OCI-LY1 (cell line): Measurements from ENCODE around the gene NID2.

ENCODE experiments used
- H2AFZ ChIP-seq: fragments of 200-600 bp; sonication (generic), shearing (Covaris generic); 2 replicates; pipeline ENCODE4 v1.6.0; 2014; ENCODE audit warnings: antibody characterized with exemption, mild to moderate bottlenecking, low read length
- H3F3A ChIP-seq: fragments of 200-600 bp; sonication (generic), shearing (Covaris generic); 2 replicates; pipeline ENCODE4 v1.6.0; 2014; ENCODE audit warnings: mild to moderate bottlenecking, antibody characterized with exemption, low read length, moderate library complexity; ENCODE audit not compliant: insufficient read depth
- H3K27ac ChIP-seq: fragments of 200-600 bp; sonication (generic); 2 replicates; pipeline ENCODE4 v1.5.1; 2014; ENCODE audit warnings: low read length, mixed run types, mild to moderate bottlenecking, low read depth; ENCODE audit not compliant: poor library complexity, severe bottlenecking
- H3K27me3 ChIP-seq: fragments of 200-600 bp; sonication (generic); 2 replicates; pipeline ENCODE4 v1.6.0; 2014; ENCODE audit warnings: antibody characterized with exemption, mild to moderate bottlenecking, low read length, moderate library complexity; ENCODE audit not compliant: insufficient read depth
- H3K36me3 ChIP-seq: fragments of 200-600 bp; sonication (generic); 2 replicates; pipeline ENCODE4 v1.6.1; 2014; ENCODE audit warnings: mild to moderate bottlenecking, antibody characterized with exemption, low read length, moderate library complexity, mixed read lengths; ENCODE audit not compliant: insufficient read depth
- H3K4me1 ChIP-seq: fragments of 200-600 bp; sonication (generic); 2 replicates; pipeline ENCODE4 v1.5.1; 2014; ENCODE audit warnings: mild to moderate bottlenecking, low read length, moderate library complexity; ENCODE audit not compliant: insufficient read depth, severe bottlenecking
- H3K4me2 ChIP-seq: fragments of 200-600 bp; sonication (generic), shearing (Covaris generic); 2 replicates; pipeline ENCODE4 v1.6.1; 2014; ENCODE audit warnings: low read length
- H3K4me3 ChIP-seq: fragments of 200-600 bp; sonication (generic); 2 replicates; pipeline ENCODE4 v1.5.1; 2014; ENCODE audit warnings: low read length, low read depth, mild to moderate bottlenecking, mixed read lengths; ENCODE audit not compliant: poor library complexity, severe bottlenecking
- H3K79me2 ChIP-seq: fragments of 200-600 bp; shearing (Covaris generic); 2 replicates; pipeline ENCODE4 v1.6.1; 2016; ENCODE audit warnings: mixed run types, low read length, mixed read lengths; ENCODE audit not compliant: insufficient read depth
- H3K9ac ChIP-seq: fragments of 200-600 bp; sonication (generic), shearing (Covaris generic); 2 replicates; pipeline ENCODE4 v1.6.1; 2014; ENCODE audit warnings: mild to moderate bottlenecking, low read length, mixed read lengths
- H3K9me2 ChIP-seq: fragments of 200-600 bp; sonication (generic), shearing (Covaris generic); 2 replicates; pipeline ENCODE4 v1.6.1; 2014; ENCODE audit warnings: low read depth, mild to moderate bottlenecking, low read length, mixed read lengths
- H3K9me3 ChIP-seq: fragments of 200-600 bp; shearing (Covaris generic); 2 replicates; pipeline ENCODE4 v1.6.1; 2014; ENCODE audit warnings: low read length, mixed read lengths
- H4K20me1 ChIP-seq: fragments of 200-600 bp; sonication (generic), shearing (Covaris generic); 2 replicates; pipeline ENCODE4 v1.6.0; 2016; ENCODE audit warnings: mild to moderate bottlenecking, low read length; ENCODE audit not compliant: insufficient read depth
- EZH2 ChIP-seq: fragments of 200-600 bp; sonication (generic), shearing (Covaris generic); IDR thresholded peaks from 2 replicates; pipeline ENCODE4 v1.8.0; 2017; ENCODE audit warnings: borderline replicate concordance, mixed run types, mild to moderate bottlenecking, antibody characterized with exemption, low read length, moderate library complexity, mixed read lengths
- TF ChIP-seq, protein P1 (sequence below): fragments of 200-600 bp; sonication (generic), shearing (Covaris generic); IDR thresholded peaks from 2 replicates; pipeline ENCODE4 v1.5.1; 2017; ENCODE audit warnings: mild to moderate bottlenecking, antibody characterized with exemption, low read length, moderate library complexity, mixed read lengths

Gene NID2

DNA sequence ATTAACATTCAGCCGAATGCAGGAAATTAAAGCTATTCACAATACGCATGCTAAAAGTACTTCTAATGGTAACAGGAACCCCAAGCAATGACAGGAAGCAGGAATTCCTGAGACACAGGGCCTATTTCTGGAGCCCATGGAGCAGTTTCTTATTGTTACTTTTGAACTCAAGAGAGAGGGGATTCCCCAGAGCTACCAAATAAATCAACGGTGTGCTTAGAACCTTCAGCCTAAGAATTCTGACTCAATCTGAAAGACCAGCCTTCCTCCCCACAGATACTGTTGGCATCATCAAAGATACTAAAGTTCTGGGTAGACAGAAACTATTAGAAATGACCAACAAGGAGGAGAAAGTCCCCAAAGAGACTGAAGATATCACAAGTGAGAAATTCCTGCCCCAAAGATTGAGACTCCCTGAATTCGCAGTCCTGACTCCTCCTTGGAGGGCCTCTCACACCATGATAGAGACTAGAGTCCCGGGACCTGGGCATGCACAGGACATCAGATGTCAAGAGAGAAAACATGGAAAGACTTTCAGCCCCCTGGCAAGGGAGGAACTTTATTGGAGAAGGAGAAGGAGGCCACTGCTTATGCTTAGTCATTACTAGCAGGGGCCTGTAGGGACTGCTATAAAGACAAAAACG lies 46.8 kb downstream of the NID2 start:
- Histone ChIP-seq H3K36me3 (no peaks in the 10 kb centered on the region), H4K20me1 (no peaks in the 10 kb centered on the region), H3K4me1 (no peaks in the 10 kb centered on the region), H3K79me2 (no peaks in the 10 kb centered on the region), H3K9ac (no peak overlapping the region), H3K4me3 (no peak overlapping the region), H3K9me3 (no peaks in the 10 kb centered on the region), H3K27ac (no peak overlapping the region), H3K4me2 (no peak overlapping the region), H2AFZ (no peak overlapping the region), H3K9me2 (no peaks in the 10 kb centered on the region), H3K27me3 (no peaks in the 10 kb centered on the region), H3F3A (no peaks in the 10 kb centered on the region)
- TF ChIP-seq, protein P1, sequence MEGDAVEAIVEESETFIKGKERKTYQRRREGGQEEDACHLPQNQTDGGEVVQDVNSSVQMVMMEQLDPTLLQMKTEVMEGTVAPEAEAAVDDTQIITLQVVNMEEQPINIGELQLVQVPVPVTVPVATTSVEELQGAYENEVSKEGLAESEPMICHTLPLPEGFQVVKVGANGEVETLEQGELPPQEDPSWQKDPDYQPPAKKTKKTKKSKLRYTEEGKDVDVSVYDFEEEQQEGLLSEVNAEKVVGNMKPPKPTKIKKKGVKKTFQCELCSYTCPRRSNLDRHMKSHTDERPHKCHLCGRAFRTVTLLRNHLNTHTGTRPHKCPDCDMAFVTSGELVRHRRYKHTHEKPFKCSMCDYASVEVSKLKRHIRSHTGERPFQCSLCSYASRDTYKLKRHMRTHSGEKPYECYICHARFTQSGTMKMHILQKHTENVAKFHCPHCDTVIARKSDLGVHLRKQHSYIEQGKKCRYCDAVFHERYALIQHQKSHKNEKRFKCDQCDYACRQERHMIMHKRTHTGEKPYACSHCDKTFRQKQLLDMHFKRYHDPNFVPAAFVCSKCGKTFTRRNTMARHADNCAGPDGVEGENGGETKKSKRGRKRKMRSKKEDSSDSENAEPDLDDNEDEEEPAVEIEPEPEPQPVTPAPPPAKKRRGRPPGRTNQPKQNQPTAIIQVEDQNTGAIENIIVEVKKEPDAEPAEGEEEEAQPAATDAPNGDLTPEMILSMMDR, result no peak
- no peak for TF ChIP-seq EZH2

GRCh38 chr14:52020866-52021717 lies 47.8 kb downstream of the NID2 start:
- TF ChIP-seq, protein P1, result no peak
- TF ChIP-seq EZH2, result no peak
- H3K36me3 ChIP-seq, result no peaks in the 10 kb centered on the region
- H3K27me3 ChIP-seq, result no peaks in the 10 kb centered on the region
- no peaks in the 10 kb centered on the region for H3K4me1 ChIP-seq
- no peak overlapping the region for H3K9ac ChIP-seq
- no peaks in the 10 kb centered on the region for H3K9me3 ChIP-seq
- no peak overlapping the region for H3K27ac ChIP-seq
- no peak overlapping the region for H2AFZ ChIP-seq
- H3F3A ChIP-seq, result no peaks in the 10 kb centered on the region
- no peak overlapping the region for H3K4me2 ChIP-seq
- no peaks in the 10 kb centered on the region for H3K79me2 ChIP-seq
- H3K9me2 ChIP-seq, result no peaks in the 10 kb centered on the region
- no peak overlapping the region for H3K4me3 ChIP-seq
- no peaks in the 10 kb centered on the region for H4K20me1 ChIP-seq

GRCh38 chr14:52020161-52020714 lies 48.6 kb downstream of the NID2 start:
- H3K4me1 ChIP-seq, result no peaks in the 10 kb centered on the region
- no peak overlapping the region for H3K9ac ChIP-seq
- H4K20me1 ChIP-seq, result no peaks in the 10 kb centered on the region
- no peaks in the 10 kb centered on the region for H3F3A ChIP-seq
- no peaks in the 10 kb centered on the region for H3K36me3 ChIP-seq
- H3K4me2 ChIP-seq, result no peak overlapping the region
- H3K27me3 ChIP-seq, result no peaks in the 10 kb centered on the region
- no peaks in the 10 kb centered on the region for H3K9me2 ChIP-seq
- no peak overlapping the region for H3K27ac ChIP-seq
- no peak overlapping the region for H3K4me3 ChIP-seq
- no peaks in the 10 kb centered on the region for H3K9me3 ChIP-seq
- TF ChIP-seq, protein P1, result no peak
- TF ChIP-seq EZH2, result no peak
- no peaks in the 10 kb centered on the region for H3K79me2 ChIP-seq
- no peak overlapping the region for H2AFZ ChIP-seq
